ENCODE measurements around the gene YTHDF1. TPM values are rescaled to one million over a fixed set of nuclear protein-coding genes. Genes with fewer than 3 reads are reported as not detected.

Gene YTHDF1
- total RNA-seq, 1 experiment from 2014 or later = 42.6 TPM

DNA sequence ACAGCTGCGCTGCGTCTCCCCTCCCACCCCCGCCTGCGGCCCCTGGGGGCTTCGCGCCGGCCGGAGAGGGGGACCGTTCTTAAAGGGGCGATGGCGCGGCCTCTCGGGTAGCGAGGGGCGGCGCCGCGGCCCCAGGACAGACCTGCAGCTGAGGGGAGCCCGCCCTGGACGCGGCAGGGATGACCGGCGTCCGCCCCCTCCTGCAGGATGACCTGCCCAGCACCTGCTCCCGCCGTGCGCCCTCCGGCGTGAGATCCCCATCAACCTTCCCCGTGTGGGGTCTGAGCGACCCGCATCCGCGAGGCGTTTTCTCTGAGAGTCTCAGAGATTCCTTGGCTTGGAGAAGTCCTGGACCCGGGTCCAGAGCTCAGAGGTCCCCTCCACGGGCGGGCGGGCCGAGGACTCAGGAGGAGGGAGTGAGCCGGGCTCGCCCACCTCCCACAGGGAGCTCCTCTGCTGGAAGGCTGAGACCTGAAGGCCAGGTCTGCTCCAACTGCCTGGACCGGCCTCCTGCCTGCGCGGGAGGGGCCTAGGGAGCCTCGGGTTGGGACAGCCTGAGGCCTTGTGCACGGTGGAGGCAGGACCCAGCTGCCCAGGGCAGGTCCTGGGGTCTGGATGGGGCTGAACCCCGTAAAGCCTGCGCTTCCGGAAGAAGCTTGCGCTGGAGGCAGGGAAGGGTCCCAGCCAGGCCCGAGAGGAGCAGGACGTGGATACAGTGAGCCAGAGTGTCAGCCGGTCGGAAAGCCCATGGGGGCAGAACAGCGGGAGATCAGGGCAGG lies 38.9 kb upstream of the YTHDF1 start:
- Histone ChIP-seq H3K36me3 (ENCODE audit: low read depth) (no peaks in the 10 kb centered on the region), H3K4me2 (no peak overlapping the region), H2AFZ (no peak overlapping the region), H3K79me2 (ENCODE audit: low read depth) (no peaks in the 10 kb centered on the region), H3K4me1 (replicated peaks; ENCODE audit: insufficient read depth) (0 out of 2 replicates have a peak, but pooled peaks cover 6% of the 10 kb centered on the region), H3F3A (ENCODE audit: insufficient read depth, low read depth) (peaks cover 5% of the 10 kb centered on the region; the same call in 1 of the 2 replicates), H3K4me3 (no peak overlapping the region), H3K27ac (no peak overlapping the region), H3K9me3 (ENCODE audit: insufficient read depth, low read depth) (no peaks in the 10 kb centered on the region), H4K20me1 (ENCODE audit: insufficient read depth) (no peaks in the 10 kb centered on the region), H3K27me3 (ENCODE audit: insufficient read depth, low read depth) (peaks cover 69% of the 10 kb centered on the region), H3K9me2 (ENCODE audit: insufficient read depth) (no peaks in the 10 kb centered on the region)
- no peak for DNase-seq
- CTCF ChIA-PET = interaction anchor here (0.5 to 1.0 kb wide), 2 partner anchors 31 to 57 kb away, joined by 4 to 10 read pairs; no protein-coding TSS in a partner anchor
- intact Hi-C loops (cut with micrococcal nuclease; ENCODE audit: unreplicated experiment) = no loop called here
- POLR2A ChIA-PET (ENCODE audit: unreplicated experiment) = no interaction called here
- TF ChIP-seq, protein P1, sequence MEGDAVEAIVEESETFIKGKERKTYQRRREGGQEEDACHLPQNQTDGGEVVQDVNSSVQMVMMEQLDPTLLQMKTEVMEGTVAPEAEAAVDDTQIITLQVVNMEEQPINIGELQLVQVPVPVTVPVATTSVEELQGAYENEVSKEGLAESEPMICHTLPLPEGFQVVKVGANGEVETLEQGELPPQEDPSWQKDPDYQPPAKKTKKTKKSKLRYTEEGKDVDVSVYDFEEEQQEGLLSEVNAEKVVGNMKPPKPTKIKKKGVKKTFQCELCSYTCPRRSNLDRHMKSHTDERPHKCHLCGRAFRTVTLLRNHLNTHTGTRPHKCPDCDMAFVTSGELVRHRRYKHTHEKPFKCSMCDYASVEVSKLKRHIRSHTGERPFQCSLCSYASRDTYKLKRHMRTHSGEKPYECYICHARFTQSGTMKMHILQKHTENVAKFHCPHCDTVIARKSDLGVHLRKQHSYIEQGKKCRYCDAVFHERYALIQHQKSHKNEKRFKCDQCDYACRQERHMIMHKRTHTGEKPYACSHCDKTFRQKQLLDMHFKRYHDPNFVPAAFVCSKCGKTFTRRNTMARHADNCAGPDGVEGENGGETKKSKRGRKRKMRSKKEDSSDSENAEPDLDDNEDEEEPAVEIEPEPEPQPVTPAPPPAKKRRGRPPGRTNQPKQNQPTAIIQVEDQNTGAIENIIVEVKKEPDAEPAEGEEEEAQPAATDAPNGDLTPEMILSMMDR (conservative IDR thresholded peaks at IDR 0.05) = no peak; the same call in 1 of the 2 replicates
- no peak for TF ChIP-seq EZH2 (IDR thresholded peaks at IDR 0.05; ENCODE audit: low read depth)
- no TSS peak for BruUV-seq (replicated peaks)

DNA sequence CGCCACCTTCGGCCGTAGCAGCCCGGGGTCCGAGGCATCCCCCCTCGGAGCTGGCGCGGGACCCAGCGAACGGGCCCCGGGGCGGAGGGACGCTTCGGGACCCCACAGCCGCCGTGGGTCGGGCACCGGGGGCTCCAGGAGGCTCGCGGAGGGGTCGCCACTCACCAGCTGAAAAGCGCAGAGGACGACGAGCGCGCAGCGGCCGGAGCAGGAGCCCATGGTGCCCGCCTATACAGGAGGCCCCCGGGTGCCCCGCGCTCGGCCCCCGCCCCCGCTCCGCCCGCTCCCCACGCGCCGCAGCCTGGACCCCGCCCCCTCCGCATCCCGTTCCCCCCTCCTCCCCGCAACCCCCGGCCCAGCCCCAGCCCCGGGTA lies 38.3 kb upstream of the YTHDF1 start, which contains the start of gene NKAIN4:
Gene NKAIN4 (minus strand): TSS at position 232 of the 374 bp plus-strand sequence. CDS start 13 bp downstream, at position 219.
- TF ChIP-seq, protein P1 (conservative IDR thresholded peaks at IDR 0.05) = no peak
- no peak for TF ChIP-seq EZH2 (IDR thresholded peaks at IDR 0.05; ENCODE audit: low read depth)
- H2AFZ ChIP-seq = no peak within 1 kb of the TSS
- no peaks in the 10 kb centered on the region for H3K36me3 ChIP-seq (ENCODE audit: low read depth)
- no peak within 1 kb of the TSS for H3K27ac ChIP-seq
- POLR2A ChIA-PET (ENCODE audit: unreplicated experiment) = no interaction called here
- H3K9me3 ChIP-seq (ENCODE audit: insufficient read depth, low read depth) = no peaks in the 10 kb centered on the region
- H3K9me2 ChIP-seq (ENCODE audit: insufficient read depth) = no peaks in the 10 kb centered on the region
- CTCF ChIA-PET = interaction anchor here (1.0 kb wide), 1 partner anchor 31 kb away, joined by 10 read pairs; no protein-coding TSS in a partner anchor
- no peaks in the 10 kb centered on the region for H4K20me1 ChIP-seq (ENCODE audit: insufficient read depth)
- H3K27me3 ChIP-seq (ENCODE audit: insufficient read depth, low read depth) = peaks cover 63% of the 10 kb centered on the region
- no peak within 1 kb of the TSS for H3K4me2 ChIP-seq
- no TSS peak for BruUV-seq (replicated peaks)
- intact Hi-C loops (cut with micrococcal nuclease; ENCODE audit: unreplicated experiment) = no loop called here
- DNase-seq = no peak
- H3K79me2 ChIP-seq (ENCODE audit: low read depth) = no peaks in the 10 kb centered on the region
- H3K4me1 ChIP-seq (replicated peaks; ENCODE audit: insufficient read depth) = peaks cover 9% of the 10 kb centered on the region; the same call in 1 of the 2 replicates
- peaks cover 9% of the 10 kb centered on the region; the same call in 1 of the 2 replicates for H3F3A ChIP-seq (ENCODE audit: insufficient read depth, low read depth)
- H3K4me3 ChIP-seq = no peak within 1 kb of the TSS

DNA sequence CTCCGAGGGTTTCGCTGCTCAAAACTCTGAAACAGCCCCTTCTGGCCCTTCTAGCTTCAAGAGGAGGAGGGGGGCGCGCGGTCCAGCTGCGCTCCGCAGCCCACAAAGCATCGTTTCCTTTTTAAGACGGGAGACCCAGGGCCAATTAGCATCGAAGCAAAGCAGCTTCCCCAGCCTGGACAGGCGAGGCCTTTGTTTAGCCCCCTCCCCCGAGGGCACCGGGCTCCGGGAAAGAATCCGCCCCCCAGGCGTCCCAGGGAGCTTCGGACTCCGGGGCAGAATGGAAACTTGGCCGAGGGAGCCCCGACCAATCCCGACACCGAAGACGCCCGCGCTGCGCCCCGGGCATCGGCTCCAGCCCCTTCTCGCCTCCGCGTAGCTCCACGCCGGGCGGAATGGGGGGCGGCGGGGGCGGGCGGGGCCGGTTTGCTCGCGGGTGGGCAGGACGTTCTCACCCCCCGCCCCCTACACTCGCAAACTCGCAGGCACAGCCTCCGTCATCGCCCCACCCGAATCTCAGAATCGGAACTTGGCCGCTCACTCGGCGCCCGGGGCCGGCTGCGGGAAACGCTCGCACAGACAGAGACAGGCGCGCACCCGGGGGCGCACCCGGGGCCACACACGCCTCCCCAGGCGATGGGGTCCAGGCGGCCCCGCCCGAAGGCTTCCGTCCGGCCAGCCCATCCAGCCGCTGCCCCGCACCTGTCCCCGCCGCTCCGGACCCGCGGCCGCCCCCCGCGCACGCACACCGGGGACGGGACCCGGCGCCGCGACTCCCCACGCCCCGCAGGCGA lies 37.7 kb upstream of the YTHDF1 start:
- Histone ChIP-seq H3K4me3 (no peak overlapping the region), H3K27me3 (ENCODE audit: insufficient read depth, low read depth) (peaks cover 60% of the 10 kb centered on the region), H3K27ac (no peak overlapping the region), H3K79me2 (ENCODE audit: low read depth) (no peaks in the 10 kb centered on the region), H3K9me3 (ENCODE audit: insufficient read depth, low read depth) (no peaks in the 10 kb centered on the region), H3K36me3 (ENCODE audit: low read depth) (no peaks in the 10 kb centered on the region), H4K20me1 (ENCODE audit: insufficient read depth) (no peaks in the 10 kb centered on the region), H2AFZ (no peak overlapping the region), H3K9me2 (ENCODE audit: insufficient read depth) (no peaks in the 10 kb centered on the region), H3F3A (ENCODE audit: insufficient read depth, low read depth) (peaks cover 11% of the 10 kb centered on the region; the same call in 1 of the 2 replicates), H3K4me2 (no peak overlapping the region), H3K4me1 (replicated peaks; ENCODE audit: insufficient read depth) (peaks cover 13% of the 10 kb centered on the region; the same call in 1 of the 2 replicates)
- no peak for TF ChIP-seq EZH2 (IDR thresholded peaks at IDR 0.05; ENCODE audit: low read depth)
- TF ChIP-seq, protein P1 (conservative IDR thresholded peaks at IDR 0.05) = no peak
- intact Hi-C loops (cut with micrococcal nuclease; ENCODE audit: unreplicated experiment) = no loop called here
- no peak for DNase-seq
- no TSS peak for BruUV-seq (replicated peaks)
- ChIA-PET POLR2A (ENCODE audit: unreplicated experiment) (no interaction called here), CTCF (no interaction called here)
